ENCODE results near the gene STIP1. TPM values are rescaled to one million over a fixed set of nuclear protein-coding genes. Genes with fewer than 3 reads are reported as not detected.

The STIP1 gene
- total and polyA plus RNA-seq, 7 donors = 124 to 207 (median 171) TPM

DNA sequence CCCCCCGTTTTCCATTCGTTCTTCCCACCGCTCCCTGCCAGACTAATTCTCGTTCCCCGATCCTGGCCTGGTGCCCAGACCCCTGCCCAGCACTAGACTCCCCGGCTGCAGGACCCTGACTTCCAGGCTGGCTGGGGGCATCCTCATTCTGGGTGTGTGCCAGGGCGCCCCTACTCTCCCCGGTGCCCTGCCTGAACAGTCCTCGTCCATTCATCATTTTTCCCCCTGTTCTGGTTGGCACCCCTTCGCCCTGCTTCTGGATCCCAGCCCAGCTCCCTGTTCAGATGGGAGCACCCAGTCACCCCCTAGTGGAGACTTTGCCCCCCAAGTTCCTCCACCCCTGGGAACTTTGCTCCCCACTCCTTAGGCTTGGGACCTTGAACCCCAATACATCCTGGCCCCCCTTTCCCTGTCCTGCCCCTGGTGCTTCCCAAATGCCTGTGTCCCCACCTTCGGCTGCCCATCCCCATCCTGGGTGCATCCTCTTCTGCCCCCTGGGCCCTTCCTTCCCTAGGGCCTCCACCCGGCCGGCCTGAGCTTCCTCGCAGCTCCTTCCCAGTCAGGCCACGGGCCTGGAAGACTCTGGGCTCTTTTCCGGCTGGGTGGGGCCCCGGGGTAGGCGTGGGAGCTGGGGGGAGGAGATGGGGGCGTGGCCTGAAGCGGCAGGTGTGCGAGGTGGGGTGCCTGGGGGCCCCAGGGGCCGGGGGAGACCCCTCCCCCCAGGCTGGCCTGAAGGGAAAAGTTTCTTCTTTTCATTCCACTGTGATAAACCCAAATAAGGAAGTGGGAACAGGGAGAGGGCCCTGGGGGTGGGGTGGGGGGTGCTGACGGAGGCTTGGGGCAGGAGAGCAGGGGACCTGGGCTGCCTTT, 66.3 kb downstream of the STIP1 start:
- H3K27ac ChIP-seq = peak overlapping the region; percentile 75
- WGBS, 3 donors = 9 to 23% (median 10%) methylated on average over 22 to 23 of the region's 23 CpGs
- ATAC-seq = peak in 2 of 4 donors; percentile 17

GRCh38 chr11:64253043-64253442, 67.1 kb downstream of the STIP1 start:
- intact Hi-C loops (cut with DNase I) = loop anchor here in 1 of 2 donors (2.0 to 5.0 kb wide), 2 partner anchors 16 to 49 kb away; partner anchors contain the start of gene CATSPERZ
- TF ChIP-seq, protein P1, sequence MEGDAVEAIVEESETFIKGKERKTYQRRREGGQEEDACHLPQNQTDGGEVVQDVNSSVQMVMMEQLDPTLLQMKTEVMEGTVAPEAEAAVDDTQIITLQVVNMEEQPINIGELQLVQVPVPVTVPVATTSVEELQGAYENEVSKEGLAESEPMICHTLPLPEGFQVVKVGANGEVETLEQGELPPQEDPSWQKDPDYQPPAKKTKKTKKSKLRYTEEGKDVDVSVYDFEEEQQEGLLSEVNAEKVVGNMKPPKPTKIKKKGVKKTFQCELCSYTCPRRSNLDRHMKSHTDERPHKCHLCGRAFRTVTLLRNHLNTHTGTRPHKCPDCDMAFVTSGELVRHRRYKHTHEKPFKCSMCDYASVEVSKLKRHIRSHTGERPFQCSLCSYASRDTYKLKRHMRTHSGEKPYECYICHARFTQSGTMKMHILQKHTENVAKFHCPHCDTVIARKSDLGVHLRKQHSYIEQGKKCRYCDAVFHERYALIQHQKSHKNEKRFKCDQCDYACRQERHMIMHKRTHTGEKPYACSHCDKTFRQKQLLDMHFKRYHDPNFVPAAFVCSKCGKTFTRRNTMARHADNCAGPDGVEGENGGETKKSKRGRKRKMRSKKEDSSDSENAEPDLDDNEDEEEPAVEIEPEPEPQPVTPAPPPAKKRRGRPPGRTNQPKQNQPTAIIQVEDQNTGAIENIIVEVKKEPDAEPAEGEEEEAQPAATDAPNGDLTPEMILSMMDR (IDR thresholded peaks at IDR 0.05) = no peak
- DNase-seq (peak in 1 of 2 donors; percentile 41), ATAC-seq (no peak)
- Histone ChIP-seq H3K9me3 (no peaks in the 10 kb centered on the region), H3K27ac (peak overlapping the region; percentile 6), H3K4me3 (peak overlapping the region; percentile 89), H3K27me3 (ENCODE audit: insufficient read depth in 3 of 3, low read length in 2 of 3) (no peaks in the 10 kb centered on the region), H3K36me3 (ENCODE audit: insufficient read depth in 1 of 2, low read depth in 1 of 2) (peaks cover 0 to 36% of the 10 kb centered on the region in 2 donors), H3K4me1 (peaks cover 32% of the 10 kb centered on the region)
- WGBS, 3 donors = 72 to 73% (median 73%) methylated on average over 8 of the region's 8 CpGs

More for the DNA sequence above, 66.3 kb downstream of the STIP1 start:
- peak overlapping the region; percentile 89 for H3K4me3 ChIP-seq
- peaks cover 36% of the 10 kb centered on the region for H3K4me1 ChIP-seq
- no peaks in the 10 kb centered on the region for H3K27me3 ChIP-seq (ENCODE audit: insufficient read depth in 3 of 3, low read length in 2 of 3)
- peak; percentile 52 to 74 for DNase-seq
- peaks cover 0 to 28% of the 10 kb centered on the region in 2 donors for H3K36me3 ChIP-seq (ENCODE audit: insufficient read depth in 1 of 2, low read depth in 1 of 2)
- intact Hi-C loops (cut with DNase I) = loop anchor here in 1 of 2 donors (2.0 to 5.0 kb wide), 2 partner anchors 17 to 50 kb away; partner anchors contain the start of gene CATSPERZ
- TF ChIP-seq, protein P1 (IDR thresholded peaks at IDR 0.05) = no peak
- no peaks in the 10 kb centered on the region for H3K9me3 ChIP-seq

DNA sequence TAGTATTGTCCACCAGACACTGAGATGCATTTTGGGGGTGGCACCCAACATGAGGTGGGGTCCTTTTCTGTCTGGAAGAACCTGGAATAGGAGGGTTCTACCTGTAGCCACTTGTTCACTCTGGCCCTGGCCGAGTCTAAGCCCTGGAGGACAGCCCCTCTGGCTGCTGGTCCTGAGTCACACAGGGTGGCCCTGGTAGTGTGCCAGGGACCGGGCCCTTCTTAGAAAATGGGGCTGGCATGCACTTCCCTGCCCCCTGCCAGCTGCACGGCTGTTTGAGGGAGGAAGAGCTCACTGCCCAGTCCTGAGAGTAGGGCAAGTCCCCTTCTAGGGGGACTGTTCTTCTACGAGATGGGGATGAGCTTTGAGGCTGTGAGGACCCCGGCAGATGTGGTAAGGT, 67.5 kb downstream of the STIP1 start:
- Histone ChIP-seq H3K27ac (peak overlapping the region; percentile 6), H3K4me3 (peak overlapping the region; percentile 89), H3K4me1 (peaks cover 29% of the 10 kb centered on the region), H3K27me3 (ENCODE audit: insufficient read depth in 3 of 3, low read length in 2 of 3) (no peaks in the 10 kb centered on the region), H3K9me3 (no peaks in the 10 kb centered on the region), H3K36me3 (ENCODE audit: insufficient read depth in 1 of 2, low read depth in 1 of 2) (peaks cover 0 to 41% of the 10 kb centered on the region in 2 donors)
- DNase-seq (peak; percentile 58 to 83), ATAC-seq (peak; percentile 30 to 63 (median 38))
- TF ChIP-seq, protein P1 (IDR thresholded peaks at IDR 0.05) = no peak
- intact Hi-C loops (cut with DNase I) = loop anchor here in 1 of 2 donors (2.0 to 5.0 kb wide), 2 partner anchors 15 to 49 kb away; partner anchors contain the start of gene CATSPERZ
- 22 to 45% (median 25%) methylated on average over 5 of the region's 5 CpGs for WGBS, 3 donors

Other genes with a start within 250 kb of the STIP1 start
- gene NAA40, start 247.2 kb upstream of the STIP1 start, total RNA-seq = 10 to 100 TPM in 1 of 4 donors, 1 to 10 TPM in 3; 5.4 to 13.7 (median 7.8) TPM
- gene NAA40, start 247.2 kb upstream of the STIP1 start, polyA plus RNA-seq = 10 to 100 TPM in 1 of 3 donors, 1 to 10 TPM in 2; 4.6 to 10.5 (median 7.6) TPM
- gene COX8A, start 211.6 kb upstream of the STIP1 start, total RNA-seq = 100 to 1,000 TPM; 547 to 830 (median 614) TPM
- 1,000 to 10,000 TPM; 1,239 to 1,847 (median 1,663) TPM for gene COX8A, start 211.6 kb upstream of the STIP1 start, polyA plus RNA-seq
- 10 to 100 TPM; 39.4 to 47.8 (median 40.8) TPM for gene OTUB1, start 199.7 kb upstream of the STIP1 start, total RNA-seq
- gene OTUB1, start 199.7 kb upstream of the STIP1 start, polyA plus RNA-seq = 10 to 100 TPM; 49.1 to 75.4 (median 72.7) TPM
- gene FLRT1, start 150.2 kb upstream of the STIP1 start, total RNA-seq = under 1 TPM in 3 of 4 donors, not detected in 1; 0.08 to 0.10 (median 0.08) TPM
- gene FLRT1, start 150.2 kb upstream of the STIP1 start, polyA plus RNA-seq = under 1 TPM in 2 of 3 donors, not detected in 1; 0.03 to 0.05 TPM
- 100 to 1,000 TPM; 151 to 206 (median 182) TPM for gene MACROD1, start 20.1 kb upstream of the STIP1 start, total RNA-seq
- 100 to 1,000 TPM; 147 to 281 (median 177) TPM for gene MACROD1, start 20.1 kb upstream of the STIP1 start, polyA plus RNA-seq
- 10 to 100 TPM in 1 of 4 donors, 1 to 10 TPM in 3; 6.7 to 11.7 (median 8.4) TPM for gene FERMT3, start 20.6 kb downstream of the STIP1 start, total RNA-seq
- gene FERMT3, start 20.6 kb downstream of the STIP1 start, polyA plus RNA-seq = 1 to 10 TPM; 2.5 to 4.3 (median 3.0) TPM
- 100 to 1,000 TPM in 1 of 4 donors, 10 to 100 TPM in 3; 49.6 to 131 (median 92.5) TPM for gene TRPT1, start 40.0 kb downstream of the STIP1 start, total RNA-seq
- gene TRPT1, start 40.0 kb downstream of the STIP1 start, polyA plus RNA-seq = 100 to 1,000 TPM in 2 of 3 donors, 10 to 100 TPM in 1; 88.9 to 109 (median 103) TPM
- gene NUDT22, start 40.1 kb downstream of the STIP1 start, total RNA-seq = 10 to 100 TPM; 39.6 to 59.3 (median 49.6) TPM
- 10 to 100 TPM; 31.6 to 56.0 (median 43.0) TPM for gene NUDT22, start 40.1 kb downstream of the STIP1 start, polyA plus RNA-seq
- gene DNAJC4, start 44.4 kb downstream of the STIP1 start, total RNA-seq = 10 to 100 TPM; 22.9 to 45.8 (median 30.5) TPM
- 10 to 100 TPM; 29.3 to 39.7 (median 29.6) TPM for gene DNAJC4, start 44.4 kb downstream of the STIP1 start, polyA plus RNA-seq
- gene VEGFB, start 48.4 kb downstream of the STIP1 start, total RNA-seq = 100 to 1,000 TPM in 2 of 4 donors, 10 to 100 TPM in 2; 77.0 to 125 (median 103) TPM
- 100 to 1,000 TPM in 1 of 3 donors, 10 to 100 TPM in 2; 80.4 to 104 (median 100.0) TPM for gene VEGFB, start 48.4 kb downstream of the STIP1 start, polyA plus RNA-seq
- 10 to 100 TPM; 17.8 to 26.6 (median 22.3) TPM for gene FKBP2, start 54.9 kb downstream of the STIP1 start, total RNA-seq
- 100 to 1,000 TPM in 1 of 3 donors, 10 to 100 TPM in 2; 45.4 to 228 (median 85.1) TPM for gene FKBP2, start 54.9 kb downstream of the STIP1 start, polyA plus RNA-seq
- gene PPP1R14B, start 60.8 kb downstream of the STIP1 start, total RNA-seq = 100 to 1,000 TPM; 129 to 395 (median 209) TPM
- gene PPP1R14B, start 60.8 kb downstream of the STIP1 start, polyA plus RNA-seq = 100 to 1,000 TPM; 206 to 522 (median 236) TPM
- gene PLCB3, start 65.4 kb downstream of the STIP1 start, total RNA-seq = 10 to 100 TPM in 1 of 4 donors, 1 to 10 TPM in 3; 5.9 to 10.4 (median 8.2) TPM
- gene PLCB3, start 65.4 kb downstream of the STIP1 start, polyA plus RNA-seq = 1 to 10 TPM; 3.8 to 4.7 (median 4.6) TPM
- 10 to 100 TPM; 29.8 to 32.6 (median 30.4) TPM for gene BAD, start 98.5 kb downstream of the STIP1 start, total RNA-seq
- 100 to 1,000 TPM in 1 of 3 donors, 10 to 100 TPM in 2; 27.7 to 135 (median 69.1) TPM for gene BAD, start 98.5 kb downstream of the STIP1 start, polyA plus RNA-seq
- 10 to 100 TPM; 13.8 to 20.7 (median 17.6) TPM for gene GPR137, start 99.7 kb downstream of the STIP1 start, total RNA-seq
- 10 to 100 TPM; 14.2 to 49.9 (median 17.7) TPM for gene GPR137, start 99.7 kb downstream of the STIP1 start, polyA plus RNA-seq
- gene KCNK4, start 105.1 kb downstream of the STIP1 start, total RNA-seq = not detected
- gene KCNK4, start 105.1 kb downstream of the STIP1 start, polyA plus RNA-seq = not detected
- gene CATSPERZ, start 114.2 kb downstream of the STIP1 start, total RNA-seq = not detected
- gene CATSPERZ, start 114.2 kb downstream of the STIP1 start, polyA plus RNA-seq = under 1 TPM in 1 of 3 donors, not detected in 2; 0.05 TPM
- 100 to 1,000 TPM; 104 to 261 (median 146) TPM for gene ESRRA, start 119.4 kb downstream of the STIP1 start, total RNA-seq
- gene ESRRA, start 119.4 kb downstream of the STIP1 start, polyA plus RNA-seq = 100 to 1,000 TPM; 274 to 362 (median 316) TPM
- 100 to 1,000 TPM in 1 of 4 donors, 10 to 100 TPM in 3; 78.1 to 135 (median 88.0) TPM for gene TRMT112, start 131.4 kb downstream of the STIP1 start, total RNA-seq
- gene TRMT112, start 131.4 kb downstream of the STIP1 start, polyA plus RNA-seq = 100 to 1,000 TPM; 125 to 311 (median 190) TPM
- gene PRDX5, start 131.9 kb downstream of the STIP1 start, total RNA-seq = 100 to 1,000 TPM; 122 to 178 (median 156) TPM
- gene PRDX5, start 131.9 kb downstream of the STIP1 start, polyA plus RNA-seq = 100 to 1,000 TPM; 304 to 323 (median 321) TPM
- gene CCDC88B, start 154.0 kb downstream of the STIP1 start, total RNA-seq = 1 to 10 TPM; 1.4 to 2.9 (median 2.2) TPM
- 1 to 10 TPM; 2.5 to 3.6 (median 3.2) TPM for gene CCDC88B, start 154.0 kb downstream of the STIP1 start, polyA plus RNA-seq
- 10 to 100 TPM in 3 of 4 donors, 1 to 10 TPM in 1; 9.5 to 15.9 (median 13.6) TPM for gene RPS6KA4, start 173.0 kb downstream of the STIP1 start, total RNA-seq
- gene RPS6KA4, start 173.0 kb downstream of the STIP1 start, polyA plus RNA-seq = 10 to 100 TPM; 11.5 to 13.8 (median 13.1) TPM

Data from psoas muscle (tissue), 8 donors.